ENCODE data around the gene BHMT2. TPM values are rescaled to one million over a fixed set of nuclear protein-coding genes. Genes with fewer than 3 reads are reported as not detected.

Gene BHMT2
- total RNA-seq, 1 donor from 2014 or later = not detected

DNA sequence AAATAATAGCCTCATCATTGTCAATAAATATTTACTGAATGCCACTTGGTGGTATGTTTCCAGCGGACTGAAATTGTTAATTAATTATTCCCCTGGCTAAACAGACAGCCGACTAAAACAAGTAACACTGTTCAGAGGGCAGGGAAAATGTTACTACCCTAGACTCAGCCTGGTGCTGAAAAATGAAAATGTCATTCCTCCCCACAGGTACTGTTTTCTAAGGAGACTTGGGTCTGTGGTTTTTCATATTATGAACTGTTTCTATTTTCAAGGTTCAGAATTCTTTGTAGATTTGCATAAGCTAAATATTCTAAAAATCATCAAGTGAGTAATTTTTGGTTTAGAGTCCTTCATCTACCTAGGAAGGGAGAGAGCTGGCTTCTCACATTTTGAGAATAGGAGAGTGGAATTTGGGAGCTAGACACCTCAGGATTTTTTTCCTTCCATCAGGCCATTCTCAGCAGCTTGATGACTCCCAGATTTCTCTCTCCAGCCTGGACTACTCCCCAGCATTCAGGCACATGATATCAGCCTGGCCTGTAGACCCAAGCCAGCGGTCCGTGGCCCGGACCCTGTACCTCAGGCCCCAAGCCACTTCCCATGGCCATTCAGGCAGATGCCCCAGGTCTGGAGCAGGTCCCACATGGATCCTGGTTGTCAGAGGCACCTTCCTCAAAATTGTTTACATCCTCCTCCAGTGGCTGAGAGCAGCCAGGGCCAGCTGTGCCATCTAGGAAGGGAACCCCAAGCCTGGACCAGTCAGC lies 66.4 kb downstream of the BHMT2 start:
- no peaks in the 10 kb centered on the region for H3K9me3 Mint-ChIP-seq
- no peaks in the 10 kb centered on the region for H3K36me3 Mint-ChIP-seq (ENCODE audit: low read depth)
- DNase-seq (ENCODE audit: low spot score) = no peak
- peaks cover 5% of the 10 kb centered on the region for H3K27me3 Mint-ChIP-seq (ENCODE audit: insufficient read depth)
- peaks cover 10% of the 10 kb centered on the region for H3K4me1 Mint-ChIP-seq (ENCODE audit: low read depth)
- no peak overlapping the region for H3K27ac Mint-ChIP-seq
- intact Hi-C loops (cut with micrococcal nuclease) = loop anchor here (10.0 kb wide), 1 partner anchor 99 kb away; the partner anchor contains the start of gene JMY
- H3K4me3 Mint-ChIP-seq = no peak overlapping the region

- intact Hi-C loops (cut with micrococcal nuclease) = loop anchor here (10.0 kb wide), 1 partner anchor 98 kb away; the partner anchor contains the start of gene JMY
- DNase-seq (ENCODE audit: low spot score) = no peak
- Mint-ChIP-seq H3K36me3 (ENCODE audit: low read depth) (no peaks in the 10 kb centered on the region), H3K4me1 (ENCODE audit: low read depth) (peaks cover 10% of the 10 kb centered on the region), H3K27ac (no peak overlapping the region), H3K9me3 (no peaks in the 10 kb centered on the region), H3K4me3 (no peak overlapping the region), H3K27me3 (ENCODE audit: insufficient read depth) (peaks cover 4% of the 10 kb centered on the region)
Observed at GRCh38 chr5:79136618-79137017, 67.1 kb downstream of the BHMT2 start.

Other genes with a start within 250 kb of the BHMT2 start
- 11.3 and 13.8 TPM in 2 replicates for gene ARSB, start 84.5 kb upstream of the BHMT2 start, total RNA-seq
- gene DMGDH, start 93 bp upstream of the BHMT2 start, total RNA-seq = not detected in 2 replicates
- not detected in 2 replicates for gene BHMT, start 42.0 kb downstream of the BHMT2 start, total RNA-seq
- 5.5 and 5.9 TPM in 2 replicates for gene JMY, start 166.4 kb downstream of the BHMT2 start, total RNA-seq